Adrenal gland (tissue), 5 donors: Measurements from ENCODE around the gene RBAK.

ENCODE experiments used
- CTCF ChIP-seq, 6 experiments: fragments of 450-650 bp in 4 of 6; fragments of 200-600 bp in 2 of 6; sonication (generic) in 1 of 6; IDR thresholded peaks; 1 replicate in 5 of 6; 2 replicates in 1 of 6; pipeline versions ENCODE4 v1.5.1 to v1.8.0; 2016 to 2021; ENCODE audit warnings: antibody characterized with exemption in 6 of 6, mild to moderate bottlenecking in 2 of 6, moderate library complexity in 1 of 6
- POLR2A ChIP-seq, 2 donors: fragments of 450-650 bp; IDR thresholded peaks; one replicate each; pipeline ENCODE4 v1.6.1; 2017; ENCODE audit warnings: antibody characterized with exemption in 2 of 2, mild to moderate bottlenecking in 2 of 2, moderate library complexity in 1 of 2
- donor health status: DM: no; HTN: no; CAD: no.

DNA sequence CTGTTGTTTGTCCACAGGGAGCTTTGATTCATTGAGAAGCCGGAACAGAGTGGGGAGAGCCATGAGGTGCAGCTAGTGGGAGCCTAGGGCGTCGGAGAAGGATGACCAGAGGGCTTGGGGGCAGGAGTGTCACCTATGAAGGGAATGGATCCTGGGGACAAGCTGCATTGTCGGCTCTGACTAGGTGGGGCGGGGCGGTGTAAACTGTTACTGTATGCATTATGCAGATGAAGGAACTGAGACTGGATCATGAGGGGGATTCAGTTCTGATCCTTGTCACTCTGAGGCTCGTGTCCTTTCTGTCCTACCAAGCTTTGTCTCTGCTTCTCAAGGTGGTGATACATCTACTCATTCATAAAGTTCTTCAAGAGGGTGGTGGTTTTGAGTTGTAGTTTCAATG, 46.8 kb upstream of the RBAK start:
- TF ChIP-seq POLR2A (IDR thresholded peaks at IDR 0.05): no peak
- no peak for TF ChIP-seq CTCF (IDR thresholded peaks at IDR 0.05)
